GM12864 (cell line): ENCODE measurements around the gene SUPT3H.

Experiments used
- DNase-seq: peaks from one replicate; pipeline ENCODE4 v3.0.0-alpha.2; 2011; ENCODE audit warnings: low read depth
- H3K4me3 ChIP-seq: 2 replicates; pipeline ENCODE4 v1.5.1; 2011; ENCODE audit warnings: mild to moderate bottlenecking, low read depth, low read length, control low read depth
- TF ChIP-seq, protein P1 (sequence below): IDR thresholded peaks from 2 replicates; pipeline ENCODE4 v1.5.1; 2011; ENCODE audit warnings: low read depth, mild to moderate bottlenecking, moderate library complexity, low read length, control low read depth, inconsistent platforms; ENCODE audit errors: missing control alignments

SUPT3H gene

DNA sequence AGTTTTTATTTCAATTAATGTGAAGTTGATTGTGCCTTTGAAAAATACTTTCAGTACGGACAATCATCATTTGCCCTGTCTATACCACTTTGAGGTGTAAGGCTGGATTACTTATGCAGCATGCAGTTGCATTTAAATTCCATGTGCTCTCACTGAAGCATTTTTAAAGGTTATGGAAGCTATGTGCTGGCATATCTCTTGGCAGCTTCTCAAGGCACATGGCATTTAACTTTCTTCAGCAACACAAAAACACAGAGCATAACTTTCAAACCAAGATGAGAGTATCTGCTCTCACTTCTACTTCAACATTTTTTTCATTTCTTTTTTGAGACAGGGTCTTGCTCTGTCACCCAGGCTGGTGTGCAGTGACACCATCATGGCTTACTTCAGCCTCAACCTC lies 410.3 kb downstream of the SUPT3H start:
- no peak for DNase-seq
- TF ChIP-seq, protein P1, sequence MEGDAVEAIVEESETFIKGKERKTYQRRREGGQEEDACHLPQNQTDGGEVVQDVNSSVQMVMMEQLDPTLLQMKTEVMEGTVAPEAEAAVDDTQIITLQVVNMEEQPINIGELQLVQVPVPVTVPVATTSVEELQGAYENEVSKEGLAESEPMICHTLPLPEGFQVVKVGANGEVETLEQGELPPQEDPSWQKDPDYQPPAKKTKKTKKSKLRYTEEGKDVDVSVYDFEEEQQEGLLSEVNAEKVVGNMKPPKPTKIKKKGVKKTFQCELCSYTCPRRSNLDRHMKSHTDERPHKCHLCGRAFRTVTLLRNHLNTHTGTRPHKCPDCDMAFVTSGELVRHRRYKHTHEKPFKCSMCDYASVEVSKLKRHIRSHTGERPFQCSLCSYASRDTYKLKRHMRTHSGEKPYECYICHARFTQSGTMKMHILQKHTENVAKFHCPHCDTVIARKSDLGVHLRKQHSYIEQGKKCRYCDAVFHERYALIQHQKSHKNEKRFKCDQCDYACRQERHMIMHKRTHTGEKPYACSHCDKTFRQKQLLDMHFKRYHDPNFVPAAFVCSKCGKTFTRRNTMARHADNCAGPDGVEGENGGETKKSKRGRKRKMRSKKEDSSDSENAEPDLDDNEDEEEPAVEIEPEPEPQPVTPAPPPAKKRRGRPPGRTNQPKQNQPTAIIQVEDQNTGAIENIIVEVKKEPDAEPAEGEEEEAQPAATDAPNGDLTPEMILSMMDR, result no peak
- H3K4me3 ChIP-seq, result no peak overlapping the region

DNA sequence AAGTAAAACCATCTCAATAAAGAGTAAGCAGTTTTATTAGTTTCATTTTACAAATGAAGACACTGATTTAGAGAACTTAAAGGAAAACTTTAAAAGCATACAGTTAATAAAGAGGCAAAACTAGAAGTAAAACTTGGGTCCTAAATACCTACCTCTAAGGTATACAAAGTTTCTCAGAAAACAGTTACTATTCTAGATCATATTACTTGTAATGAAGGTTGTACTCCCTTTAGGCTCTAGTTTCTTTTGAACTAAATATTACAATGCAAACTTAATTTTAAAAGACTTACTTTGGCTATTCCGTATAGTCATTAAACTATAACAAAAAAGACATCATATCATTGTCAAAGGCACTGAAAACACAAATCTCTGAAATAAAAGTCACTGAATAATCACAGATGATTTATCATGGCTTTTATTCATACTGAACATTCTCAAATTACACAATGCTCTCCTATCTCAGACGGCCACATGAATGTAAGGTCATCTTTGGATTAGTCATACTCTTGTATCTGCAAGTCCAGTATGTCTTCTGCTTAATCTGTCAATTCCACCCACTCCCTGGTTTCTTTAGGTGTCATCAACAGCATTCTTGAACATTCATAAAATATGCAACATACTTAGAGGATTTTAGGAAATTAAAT lies 411.2 kb downstream of the SUPT3H start:
- TF ChIP-seq, protein P1, result no peak
- no peak overlapping the region for H3K4me3 ChIP-seq
- DNase-seq, result no peak

DNA sequence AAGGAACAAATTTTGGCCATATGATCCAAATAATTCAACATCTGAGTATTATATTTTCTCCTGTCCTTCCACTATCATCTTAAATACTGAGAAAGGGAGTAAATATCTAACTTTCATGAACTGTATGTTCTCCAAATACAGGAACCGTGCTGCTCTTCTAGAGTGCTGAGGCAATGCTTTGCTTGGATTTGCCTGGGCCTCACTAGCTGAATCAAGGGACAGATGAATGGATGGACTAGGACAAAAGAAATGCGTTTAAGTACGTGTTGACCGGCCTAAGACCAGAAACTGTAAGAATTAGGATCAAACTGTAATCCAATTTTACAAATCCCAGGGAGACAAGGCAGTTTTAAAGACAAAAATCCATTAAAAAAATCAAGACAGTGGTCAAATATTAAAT lies 412.0 kb downstream of the SUPT3H start:
- TF ChIP-seq, protein P1, result no peak
- DNase-seq, result no peak
- H3K4me3 ChIP-seq, result no peak overlapping the region

DNA sequence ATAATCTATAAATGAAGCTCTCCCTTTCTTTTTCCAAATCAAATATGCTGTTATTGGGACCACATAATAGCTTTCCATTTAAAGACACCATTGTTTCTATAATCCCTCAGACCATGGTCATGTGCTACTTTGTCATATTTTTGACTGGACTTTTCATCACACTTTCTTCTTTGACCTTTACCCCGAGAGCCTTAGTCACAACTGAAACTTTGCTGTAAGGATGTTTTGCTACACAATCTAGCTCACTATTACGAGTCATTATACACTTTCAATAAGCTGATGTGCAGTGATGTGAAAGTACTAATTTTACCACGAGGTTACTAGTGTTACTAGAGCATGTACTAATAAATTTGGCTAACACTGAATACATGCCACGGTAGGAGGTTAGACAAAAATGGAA lies 416.8 kb downstream of the SUPT3H start:
- H3K4me3 ChIP-seq, result no peak overlapping the region
- no peak for DNase-seq
- TF ChIP-seq, protein P1, result no peak

DNA sequence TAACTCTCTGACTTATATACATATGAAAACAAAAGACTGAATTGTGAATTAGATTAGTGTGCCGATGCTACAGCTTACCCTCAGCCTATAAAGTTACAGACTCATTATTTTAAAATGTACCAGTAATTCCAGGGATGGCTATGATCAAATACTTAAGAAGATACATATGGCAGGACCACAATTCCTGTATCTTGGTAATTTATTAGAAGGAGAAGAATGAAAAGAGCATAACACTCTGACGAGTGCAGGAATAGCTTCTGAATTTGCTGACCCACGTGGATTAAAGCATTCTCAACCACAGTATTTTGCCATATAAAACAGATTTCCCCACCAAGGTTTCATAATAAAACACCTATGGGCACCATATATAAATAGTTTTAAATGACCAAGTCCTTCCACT lies 418.1 kb downstream of the SUPT3H start:
- no peak for DNase-seq
- TF ChIP-seq, protein P1, result no peak
- no peak overlapping the region for H3K4me3 ChIP-seq

DNA sequence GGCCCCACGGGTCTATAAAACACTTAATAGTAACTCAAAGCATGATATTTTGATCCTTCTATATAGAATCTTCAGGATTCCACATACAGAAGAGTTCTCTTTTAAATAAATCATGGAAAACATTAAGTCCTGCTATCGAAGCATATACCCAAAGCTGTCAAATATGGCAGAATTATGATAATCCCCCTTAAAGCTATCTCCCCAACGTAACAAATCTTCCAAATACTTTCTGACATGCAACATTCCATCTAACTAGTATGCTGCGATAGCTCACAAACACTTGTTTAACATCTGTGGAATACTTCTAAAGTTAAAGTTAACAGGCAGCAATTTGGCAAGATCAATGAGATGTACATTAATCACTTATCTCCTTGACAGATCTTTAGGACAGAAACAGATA lies 420.6 kb downstream of the SUPT3H start:
- TF ChIP-seq, protein P1, result no peak
- no peak for DNase-seq
- no peak overlapping the region for H3K4me3 ChIP-seq

DNA sequence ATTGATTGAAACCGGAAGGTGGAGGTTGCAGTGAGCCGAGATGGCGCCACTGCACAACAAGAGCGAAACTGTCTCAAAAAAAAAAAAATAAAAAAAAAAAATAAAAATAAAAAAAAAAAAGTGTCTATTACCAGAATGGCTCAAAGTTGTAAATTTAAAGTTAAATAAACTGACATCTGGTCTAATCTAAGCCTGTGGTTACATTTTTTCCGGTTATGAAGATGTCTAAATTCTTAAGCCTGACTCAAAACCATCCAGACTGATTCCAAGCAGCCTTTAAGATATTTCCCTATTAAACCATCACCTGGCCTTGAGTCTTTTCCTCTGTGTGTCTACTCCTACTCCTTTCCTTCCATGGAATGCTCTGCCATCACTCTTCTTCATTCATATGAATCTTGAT lies 421.3 kb downstream of the SUPT3H start:
- no peak overlapping the region for H3K4me3 ChIP-seq
- no peak for DNase-seq
- TF ChIP-seq, protein P1, result no peak
